Esophagus muscularis mucosa (tissue), 3 donors: ENCODE results near the gene POLR3B.

Source experiments
- POLR2A ChIP-seq: fragments of 450-650 bp; IDR thresholded peaks from one replicate; pipeline ENCODE4 v1.6.1; 2017; ENCODE audit warnings: antibody characterized with exemption, moderate library complexity, mild to moderate bottlenecking, low read depth
- POLR2AphosphoS5 ChIP-seq, 2 donors: sonication (generic); formaldehyde crosslinking; IDR thresholded peaks; one replicate each; pipeline ENCODE4 v1.6.1; 2017; ENCODE audit warnings: antibody characterized with exemption in 2 of 2
- TF ChIP-seq, protein P1 (sequence below), 3 experiments: fragments of 200-600 bp in 2 of 3; fragments of 450-650 bp in 1 of 3; sonication (generic) in 2 of 3; IDR thresholded peaks; one replicate each; pipeline ENCODE4 v1.5.1; 2017 to 2019; ENCODE audit warnings: antibody characterized with exemption in 3 of 3, mild to moderate bottlenecking in 2 of 3, moderate library complexity in 1 of 3

DNA sequence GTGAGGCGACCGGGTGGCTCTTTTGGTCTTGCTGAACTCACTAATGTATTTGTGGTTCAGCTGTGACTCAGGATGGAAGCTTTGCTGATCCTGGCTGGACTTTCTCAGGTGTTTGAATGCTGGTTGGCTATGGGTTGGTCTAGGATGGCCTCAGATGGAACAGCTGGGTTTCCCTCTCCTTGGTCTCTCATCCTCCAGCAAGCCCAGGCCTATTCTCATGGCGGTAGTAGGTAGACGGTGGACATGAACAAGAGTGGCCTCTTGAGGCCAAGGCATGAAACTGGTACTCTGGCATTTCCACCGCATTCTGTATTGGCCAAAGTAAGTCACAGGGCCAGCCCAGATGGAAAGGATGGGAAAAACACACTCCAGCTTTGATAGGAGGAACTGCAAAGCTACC is 11.8 kb upstream of the POLR3B start:
- TF ChIP-seq POLR2A = no peak
- TF ChIP-seq, protein P1, sequence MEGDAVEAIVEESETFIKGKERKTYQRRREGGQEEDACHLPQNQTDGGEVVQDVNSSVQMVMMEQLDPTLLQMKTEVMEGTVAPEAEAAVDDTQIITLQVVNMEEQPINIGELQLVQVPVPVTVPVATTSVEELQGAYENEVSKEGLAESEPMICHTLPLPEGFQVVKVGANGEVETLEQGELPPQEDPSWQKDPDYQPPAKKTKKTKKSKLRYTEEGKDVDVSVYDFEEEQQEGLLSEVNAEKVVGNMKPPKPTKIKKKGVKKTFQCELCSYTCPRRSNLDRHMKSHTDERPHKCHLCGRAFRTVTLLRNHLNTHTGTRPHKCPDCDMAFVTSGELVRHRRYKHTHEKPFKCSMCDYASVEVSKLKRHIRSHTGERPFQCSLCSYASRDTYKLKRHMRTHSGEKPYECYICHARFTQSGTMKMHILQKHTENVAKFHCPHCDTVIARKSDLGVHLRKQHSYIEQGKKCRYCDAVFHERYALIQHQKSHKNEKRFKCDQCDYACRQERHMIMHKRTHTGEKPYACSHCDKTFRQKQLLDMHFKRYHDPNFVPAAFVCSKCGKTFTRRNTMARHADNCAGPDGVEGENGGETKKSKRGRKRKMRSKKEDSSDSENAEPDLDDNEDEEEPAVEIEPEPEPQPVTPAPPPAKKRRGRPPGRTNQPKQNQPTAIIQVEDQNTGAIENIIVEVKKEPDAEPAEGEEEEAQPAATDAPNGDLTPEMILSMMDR (IDR thresholded peaks at IDR 0.05) = peak; percentile 11 to 37 (median 22)
- TF ChIP-seq POLR2AphosphoS5 (IDR thresholded peaks at IDR 0.05) = no peak
